Activated CD4-positive, alpha-beta T cell treated with anti-CD3 and anti-CD28 coated beads, Interleukin-2, amount 10 ng/mL, durations not matched to agents 24 days and 14 days (primary cell): ENCODE results near the gene RNF214. TPM values are rescaled to one million over a fixed set of nuclear protein-coding genes. Genes with fewer than 3 reads are reported as not detected.
A peak's percentile ranks its signal among the peaks of the same experiment; 100 is the strongest.

Source experiments
- DNase-seq: peaks from one replicate; pipeline ENCODE4 v3.0.0; 2022
- H3K27ac Mint-ChIP-seq: one replicate; pipeline ENCODE4 v1.8.0; 2022; ENCODE audit warnings: mild to moderate bottlenecking, mixed read lengths
- H3K27me3 Mint-ChIP-seq: one replicate; pipeline ENCODE4 v1.8.0; 2022; ENCODE audit warnings: mixed read lengths
- H3K36me3 Mint-ChIP-seq: one replicate; pipeline ENCODE4 v1.8.0; 2022; ENCODE audit warnings: low read depth, mild to moderate bottlenecking, mixed read lengths
- H3K4me1 Mint-ChIP-seq: one replicate; pipeline ENCODE4 v1.8.0; 2021; ENCODE audit warnings: mixed read lengths
- H3K4me3 Mint-ChIP-seq: one replicate; pipeline ENCODE4 v1.8.0; 2022; ENCODE audit warnings: mild to moderate bottlenecking, moderate library complexity, mixed read lengths
- H3K9me3 Mint-ChIP-seq: one replicate; pipeline ENCODE4 v1.8.0; 2021; ENCODE audit warnings: mixed read lengths
- intact Hi-C: fragments of 100-400 bp; cut with micrococcal nuclease; formaldehyde crosslinking; loops from one replicate; pipeline ENCODE4 v1.15.1; 2023
- total RNA-seq: library from RNA; stranded (reverse); gene quantifications from 2 replicates; pipeline ENCODE4 v1.2.3, GENCODE V29; 2022

The RNF214 gene
- total RNA-seq, 1 donor from 2014 or later = 23.2 TPM

- Mint-ChIP-seq H3K27ac (no peak overlapping the region), H3K9me3 (no peaks in the 10 kb centered on the region)
These were observed 50.5 kb downstream of the RNF214 start for GRCh38 chr11:117282956-117283355.

GRCh38 chr11:117284053-117284452 lies 51.6 kb downstream of the RNF214 start:
- Mint-ChIP-seq H3K4me3 (no peak overlapping the region), H3K27ac (no peak overlapping the region), H3K36me3 (peaks cover 36% of the 10 kb centered on the region), H3K4me1 (peaks cover 7% of the 10 kb centered on the region), H3K9me3 (no peaks in the 10 kb centered on the region), H3K27me3 (no peaks in the 10 kb centered on the region)
- intact Hi-C loops = no loop called here
- no peak for DNase-seq

More at GRCh38 chr11:117282956-117283355, 50.5 kb downstream of the RNF214 start:
- no peak for DNase-seq
- H3K27me3 Mint-ChIP-seq = no peaks in the 10 kb centered on the region
- peaks cover 36% of the 10 kb centered on the region for H3K36me3 Mint-ChIP-seq
- no peak overlapping the region for H3K4me3 Mint-ChIP-seq
- intact Hi-C loops = no loop called here
- H3K4me1 Mint-ChIP-seq = peaks cover 7% of the 10 kb centered on the region

- intact Hi-C loops = no loop called here
- DNase-seq = no peak
- Mint-ChIP-seq H3K36me3 (peaks cover 31% of the 10 kb centered on the region), H3K27ac (no peak overlapping the region), H3K4me3 (no peak overlapping the region), H3K27me3 (no peaks in the 10 kb centered on the region), H3K9me3 (no peaks in the 10 kb centered on the region), H3K4me1 (no peaks in the 10 kb centered on the region)
These were observed 54.1 kb downstream of the RNF214 start for GRCh38 chr11:117286588-117286987.

- intact Hi-C loops = no loop called here
- no peaks in the 10 kb centered on the region for H3K9me3 Mint-ChIP-seq
These were observed 55.2 kb downstream of the RNF214 start for GRCh38 chr11:117287668-117288067.

DNA sequence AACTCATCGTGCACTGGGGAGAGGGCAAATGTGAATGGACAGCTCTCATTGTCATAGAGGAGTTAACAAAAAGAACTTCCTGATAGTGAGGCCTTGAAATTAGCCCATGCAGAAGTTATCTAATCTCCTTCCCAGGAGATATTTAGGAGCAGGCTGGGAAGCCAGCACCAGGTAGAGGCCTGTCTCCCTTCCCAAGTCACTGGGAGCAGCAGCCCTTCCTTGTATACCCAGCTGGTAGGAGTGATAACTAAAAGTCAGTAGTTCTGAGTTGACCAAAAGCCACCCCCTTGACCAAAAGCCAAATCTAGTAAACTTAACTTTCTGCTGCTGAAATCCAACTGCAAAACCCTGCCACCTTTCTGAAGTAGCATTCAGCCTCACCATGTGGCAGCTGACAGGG lies 57.3 kb downstream of the RNF214 start:
- Mint-ChIP-seq H3K27ac (no peak overlapping the region), H3K4me1 (no peaks in the 10 kb centered on the region), H3K27me3 (no peaks in the 10 kb centered on the region), H3K36me3 (peaks cover 13% of the 10 kb centered on the region), H3K4me3 (no peak overlapping the region), H3K9me3 (no peaks in the 10 kb centered on the region)
- intact Hi-C loops = no loop called here
- DNase-seq = no peak

More at GRCh38 chr11:117287668-117288067, 55.2 kb downstream of the RNF214 start:
- Mint-ChIP-seq H3K27me3 (no peaks in the 10 kb centered on the region), H3K4me3 (no peak overlapping the region), H3K27ac (no peak overlapping the region), H3K36me3 (peaks cover 21% of the 10 kb centered on the region), H3K4me1 (no peaks in the 10 kb centered on the region)
- DNase-seq = no peak

GRCh38 chr11:117290809-117291396 lies 58.4 kb downstream of the RNF214 start, which contains the start of gene BACE1-AS:
Gene BACE1-AS (plus strand): TSS chr11:117291346.
- Mint-ChIP-seq H3K4me3 (no peak within 1 kb of the TSS), H3K4me1 (no peaks in the 10 kb centered on the region), H3K27ac (no peak within 1 kb of the TSS), H3K9me3 (no peaks in the 10 kb centered on the region), H3K36me3 (peaks cover 7% of the 10 kb centered on the region), H3K27me3 (no peaks in the 10 kb centered on the region)
- no peak for DNase-seq
- intact Hi-C loops = no loop called here

DNA sequence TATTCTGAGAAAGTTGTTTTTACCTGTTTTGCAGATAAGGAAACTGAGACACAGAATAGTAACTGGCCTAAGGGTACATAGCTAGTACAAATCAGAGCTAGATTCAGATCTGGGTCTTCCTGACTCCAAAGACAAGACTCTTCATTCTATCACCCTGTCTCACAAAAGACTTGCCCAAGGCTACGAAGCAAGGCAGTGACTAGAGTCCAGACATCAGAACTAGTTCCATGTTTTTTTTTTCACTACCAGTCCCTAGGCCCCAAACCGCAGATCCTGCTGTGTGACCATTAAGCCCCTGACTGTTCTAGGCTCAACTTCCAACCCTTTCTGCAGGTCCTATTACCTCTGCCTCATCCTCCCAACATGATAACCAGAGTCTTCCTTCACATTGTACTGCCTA lies 60.1 kb downstream of the RNF214 start:
- H3K4me1 Mint-ChIP-seq = no peaks in the 10 kb centered on the region
- intact Hi-C loops = no loop called here
- no peak overlapping the region for H3K27ac Mint-ChIP-seq
- DNase-seq = no peak
- no peak overlapping the region for H3K4me3 Mint-ChIP-seq
- H3K36me3 Mint-ChIP-seq = peaks cover 2% of the 10 kb centered on the region
- H3K27me3 Mint-ChIP-seq = no peaks in the 10 kb centered on the region
- no peaks in the 10 kb centered on the region for H3K9me3 Mint-ChIP-seq

DNA sequence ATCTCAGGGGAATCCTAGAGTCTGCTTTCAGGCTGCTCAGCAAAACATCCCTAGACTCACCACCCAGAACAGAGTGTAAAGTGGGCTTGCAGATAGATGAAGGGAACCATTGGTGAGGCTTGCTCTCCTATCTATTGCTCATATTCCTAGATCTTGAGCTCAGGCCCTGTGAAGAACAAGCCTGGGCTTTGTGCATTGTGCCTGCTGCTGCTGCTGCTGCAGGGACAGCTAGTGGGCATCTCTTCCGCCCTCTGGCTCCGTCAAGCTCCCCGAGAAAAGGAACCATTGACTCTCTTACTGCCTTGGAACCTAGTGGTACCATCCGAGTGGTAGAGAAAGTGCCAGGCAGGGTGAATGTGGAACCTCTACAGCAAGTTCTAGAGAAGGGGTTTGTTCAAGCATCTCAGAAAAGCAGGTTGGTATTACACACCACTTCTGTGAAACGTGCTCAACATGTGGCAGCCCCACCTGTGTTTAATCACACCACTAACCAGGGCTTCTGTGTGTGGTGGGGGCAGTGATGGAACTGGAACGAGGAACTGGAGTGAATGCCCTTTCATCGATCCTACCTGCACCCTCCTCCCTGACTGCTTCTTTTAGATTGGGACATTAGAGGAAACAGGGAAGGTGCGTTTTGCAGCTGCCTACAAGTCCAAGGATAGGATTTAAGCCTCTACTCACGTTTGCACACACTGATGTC lies 63.1 kb downstream of the RNF214 start:
- Mint-ChIP-seq H3K27ac (no peak overlapping the region), H3K4me3 (no peak overlapping the region), H3K4me1 (peaks cover 2% of the 10 kb centered on the region), H3K27me3 (no peaks in the 10 kb centered on the region), H3K9me3 (no peaks in the 10 kb centered on the region), H3K36me3 (peaks cover 2% of the 10 kb centered on the region)
- intact Hi-C loops = no loop called here
- DNase-seq = no peak

- no peak overlapping the region for H3K4me3 Mint-ChIP-seq
- no peak overlapping the region for H3K27ac Mint-ChIP-seq
- H3K27me3 Mint-ChIP-seq = peaks cover 2% of the 10 kb centered on the region
- H3K36me3 Mint-ChIP-seq = no peaks in the 10 kb centered on the region
- intact Hi-C loops = no loop called here
- H3K4me1 Mint-ChIP-seq = peaks cover 5% of the 10 kb centered on the region
- no peaks in the 10 kb centered on the region for H3K9me3 Mint-ChIP-seq
- no peak for DNase-seq
These were observed 64.4 kb downstream of the RNF214 start for GRCh38 chr11:117296881-117297280.

- Mint-ChIP-seq H3K4me1 (peaks cover 5% of the 10 kb centered on the region), H3K36me3 (no peaks in the 10 kb centered on the region), H3K27ac (no peak overlapping the region), H3K9me3 (no peaks in the 10 kb centered on the region), H3K4me3 (no peak overlapping the region), H3K27me3 (peaks cover 2% of the 10 kb centered on the region)
- no peak for DNase-seq
- intact Hi-C loops = no loop called here
These were observed 65.7 kb downstream of the RNF214 start for GRCh38 chr11:117298195-117298594.

DNA sequence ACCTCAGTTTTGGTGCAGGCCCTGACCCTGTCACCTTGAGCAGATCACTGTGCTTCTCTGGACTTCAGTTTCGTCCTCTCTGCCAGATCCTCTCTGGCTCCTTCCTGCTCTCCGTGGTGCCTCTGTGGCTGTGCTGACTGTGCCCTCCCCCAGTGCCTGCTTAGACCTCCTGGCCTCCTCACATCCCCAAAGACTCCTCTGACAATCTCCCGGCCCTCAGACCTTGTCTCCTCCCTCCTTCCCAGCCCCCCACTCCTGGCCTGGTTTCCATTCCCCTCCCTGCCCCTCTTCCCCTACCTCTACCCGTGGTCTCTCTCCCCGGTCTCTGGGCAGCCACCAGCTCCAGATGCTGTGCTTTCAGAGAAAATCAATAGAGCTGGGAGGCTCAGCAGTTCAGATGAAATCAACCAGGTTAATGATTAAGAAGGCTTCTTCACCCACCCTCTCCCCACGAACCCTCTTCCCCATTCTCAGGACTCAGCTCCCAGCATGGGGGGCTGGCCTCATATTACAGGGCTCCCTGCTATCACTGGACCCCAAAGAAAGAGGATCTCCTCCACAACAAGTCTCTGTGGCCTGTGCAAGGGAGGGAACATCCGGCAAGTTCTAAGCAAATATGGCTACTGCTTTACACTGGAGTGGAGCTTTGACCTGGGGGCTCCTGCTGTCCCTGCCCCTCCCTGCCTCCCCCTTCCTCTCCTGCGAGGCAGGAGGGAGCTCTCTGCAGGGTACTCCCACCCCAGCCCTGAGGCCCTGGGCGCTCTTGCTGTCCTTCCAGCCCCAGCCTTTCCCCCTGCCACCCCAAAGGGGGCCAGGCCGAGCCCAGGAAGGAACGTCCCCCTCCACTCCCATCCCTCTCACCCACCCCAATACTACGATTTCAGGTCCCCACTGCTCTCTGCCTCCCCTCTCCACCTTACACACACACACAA lies 67.1 kb downstream of the RNF214 start:
- intact Hi-C loops = no loop called here
- no peak overlapping the region for H3K4me3 Mint-ChIP-seq
- H3K36me3 Mint-ChIP-seq = no peaks in the 10 kb centered on the region
- DNase-seq = no peak
- H3K4me1 Mint-ChIP-seq = peaks cover 5% of the 10 kb centered on the region
- H3K27me3 Mint-ChIP-seq = peaks cover 4% of the 10 kb centered on the region
- H3K27ac Mint-ChIP-seq = no peak overlapping the region
- H3K9me3 Mint-ChIP-seq = no peaks in the 10 kb centered on the region

- intact Hi-C loops = no loop called here
- no peak for DNase-seq
- H3K4me3 Mint-ChIP-seq = no peak overlapping the region
- peaks cover 4% of the 10 kb centered on the region for H3K27me3 Mint-ChIP-seq
- H3K4me1 Mint-ChIP-seq = peaks cover 5% of the 10 kb centered on the region
- H3K36me3 Mint-ChIP-seq = no peaks in the 10 kb centered on the region
- H3K9me3 Mint-ChIP-seq = no peaks in the 10 kb centered on the region
- H3K27ac Mint-ChIP-seq = no peak overlapping the region
These were observed 67.8 kb downstream of the RNF214 start for GRCh38 chr11:117300283-117300663.

DNA sequence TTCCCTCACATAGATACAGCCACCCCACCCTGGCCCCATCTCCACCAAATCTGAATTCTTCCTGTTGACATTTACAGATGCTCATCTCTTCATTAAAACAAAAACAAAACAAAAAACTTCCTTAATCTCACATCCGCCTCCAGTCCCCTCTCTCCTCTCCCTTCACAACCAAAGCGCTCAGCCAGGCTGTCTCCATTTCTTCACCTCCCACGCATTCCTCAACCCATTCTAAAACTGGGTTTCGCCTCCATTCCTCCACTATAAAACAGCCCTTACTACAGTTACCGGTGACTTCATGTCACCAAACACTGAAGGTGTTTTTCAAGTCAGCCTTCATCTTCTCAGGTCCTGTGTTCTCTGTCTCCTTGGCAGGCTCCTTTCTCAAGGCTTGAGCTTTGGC lies 68.3 kb downstream of the RNF214 start:
- Mint-ChIP-seq H3K4me1 (peaks cover 5% of the 10 kb centered on the region), H3K36me3 (no peaks in the 10 kb centered on the region), H3K27ac (peak overlapping the region; percentile 9), H3K27me3 (peaks cover 4% of the 10 kb centered on the region), H3K9me3 (no peaks in the 10 kb centered on the region), H3K4me3 (no peak overlapping the region)
- DNase-seq = no peak
- intact Hi-C loops = no loop called here

DNA sequence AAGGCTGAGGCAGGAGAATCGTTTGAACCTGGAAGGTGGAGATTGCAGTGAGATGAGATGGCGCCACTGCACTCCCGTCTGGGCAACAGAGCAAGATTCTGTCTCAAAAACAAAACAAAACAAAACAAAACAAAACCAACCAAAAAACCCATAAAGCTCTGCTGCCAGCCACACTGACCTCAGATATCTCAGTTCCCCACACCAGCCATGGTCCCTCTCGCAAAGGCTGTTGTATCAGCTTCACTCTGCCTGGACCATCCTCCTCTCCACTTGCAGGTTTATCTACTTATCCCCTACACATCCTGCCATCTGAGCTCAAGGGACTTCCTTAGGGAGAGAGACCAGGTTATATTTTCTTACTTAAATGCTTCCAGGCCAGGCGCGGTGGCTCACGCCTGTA lies 69.8 kb downstream of the RNF214 start:
- Mint-ChIP-seq H3K36me3 (no peaks in the 10 kb centered on the region), H3K4me1 (peaks cover 5% of the 10 kb centered on the region), H3K9me3 (no peaks in the 10 kb centered on the region), H3K27me3 (peaks cover 4% of the 10 kb centered on the region), H3K4me3 (no peak overlapping the region), H3K27ac (no peak overlapping the region)
- intact Hi-C loops = no loop called here
- no peak for DNase-seq
